ENCODE measurements around the gene BMPR1A.

DNA sequence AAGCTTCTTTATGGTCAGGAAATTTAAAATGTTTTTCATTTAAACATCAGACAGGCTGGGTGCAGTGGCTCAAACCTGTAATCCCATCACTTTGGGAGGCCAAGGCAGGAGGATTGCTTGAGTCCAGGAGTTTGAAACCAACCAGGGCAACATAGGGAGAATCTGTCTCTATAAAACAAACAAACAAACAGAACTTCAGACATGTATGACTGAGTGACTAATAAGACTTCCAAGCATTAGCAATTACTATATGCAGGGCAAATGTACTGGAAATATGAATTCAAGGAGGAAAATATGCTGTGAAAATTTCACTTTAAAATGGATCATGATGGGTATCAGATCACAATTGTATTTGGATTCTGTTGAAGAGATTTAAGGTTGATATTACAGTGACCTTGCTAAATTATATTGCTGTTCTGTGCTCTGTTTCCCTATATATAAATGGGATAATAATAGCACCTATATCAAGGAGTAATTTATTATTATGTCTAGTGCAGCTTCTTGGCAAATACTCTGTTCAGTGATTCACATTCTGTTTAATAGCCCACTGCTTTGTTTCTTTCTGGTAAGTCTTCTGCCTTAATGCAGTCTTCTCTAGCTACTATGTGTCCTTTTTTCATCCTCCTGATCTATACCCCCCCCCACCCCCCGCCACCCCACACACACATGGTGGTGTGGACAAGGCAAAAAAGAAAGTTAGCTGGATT, 36.2 kb downstream of the BMPR1A start:
- no peak for TF ChIP-seq CTCF (IDR thresholded peaks at IDR 0.05)
- TF ChIP-seq POLR2AphosphoS5 (IDR thresholded peaks at IDR 0.05), result no peak
